HG03439 (cell line): Measurements from ENCODE around the gene NKIRAS2.

Experiments
- ATAC-seq: cut with Tn5 transposase; IDR thresholded peaks from one replicate; pipeline ENCODE4 v1.9.1; 2021; ENCODE audit warnings: mild to moderate bottlenecking, moderate library complexity; ENCODE audit not compliant: unreplicated experiment

The NKIRAS2 gene

GRCh38 chr17:42053731-42054500, 34.0 kb downstream of the NKIRAS2 start:
- ATAC-seq = no peak

DNA sequence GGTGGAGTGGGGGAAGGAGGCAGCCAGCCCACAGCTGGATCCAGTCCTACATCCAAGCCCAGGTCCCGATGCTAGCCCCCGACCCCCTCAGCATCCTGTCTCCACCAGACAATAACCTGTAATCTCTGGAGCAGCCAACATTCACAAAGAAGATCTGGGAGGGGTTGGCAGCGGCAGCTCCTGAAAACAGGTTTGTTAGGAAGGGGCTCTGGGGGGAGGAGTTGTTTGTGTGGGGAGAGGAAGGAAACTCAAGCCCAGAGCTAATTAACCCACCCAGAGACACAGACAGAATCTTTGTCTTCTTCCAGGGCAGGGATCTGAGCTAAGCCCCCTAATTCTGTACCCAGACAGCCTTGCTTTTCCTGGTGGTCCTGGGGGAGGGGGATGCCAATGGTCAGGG, 35.1 kb downstream of the NKIRAS2 start:
- no peak for ATAC-seq

- ATAC-seq = no peak
Measured at GRCh38 chr17:42055496-42055895, 35.6 kb downstream of the NKIRAS2 start.

DNA sequence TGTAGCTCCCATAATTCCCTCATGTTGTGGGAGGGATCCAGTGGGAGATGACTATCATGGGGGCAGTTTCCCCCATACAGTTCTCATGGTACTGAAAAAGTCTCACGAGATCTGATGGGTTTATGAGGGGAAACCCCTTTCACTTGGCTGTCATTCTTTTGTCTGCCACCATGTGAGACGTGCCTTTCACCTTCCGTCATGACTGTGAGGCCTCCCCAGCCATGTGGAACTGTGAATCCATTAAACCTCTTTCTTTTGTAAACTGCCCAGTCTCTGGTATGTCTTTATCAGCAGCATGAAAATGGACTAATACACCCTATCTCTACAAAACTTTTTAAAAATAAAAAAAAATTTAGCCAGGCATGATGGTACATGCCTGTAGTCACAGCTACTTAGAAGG, 36.7 kb downstream of the NKIRAS2 start:
- no peak for ATAC-seq

DNA sequence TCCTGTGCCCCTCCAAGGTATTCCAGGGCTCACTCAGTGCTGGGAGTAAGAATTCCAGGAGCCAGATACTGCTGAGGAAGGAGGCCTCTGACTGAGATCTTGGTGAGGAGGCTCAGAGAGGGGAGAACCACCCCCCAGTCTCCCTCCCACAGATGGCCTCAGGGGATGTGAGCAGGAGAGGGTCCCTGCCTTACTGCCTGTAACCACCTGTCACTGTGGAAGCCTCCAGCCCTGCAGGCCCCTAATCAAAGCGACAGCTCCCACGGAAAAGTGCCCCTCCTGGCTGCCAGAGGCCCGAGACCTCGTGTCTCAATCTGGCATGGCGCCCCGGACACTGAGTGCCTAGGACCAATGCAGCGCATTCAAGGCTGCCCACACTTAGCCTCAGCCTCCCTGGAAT, 38.2 kb downstream of the NKIRAS2 start:
- no peak for ATAC-seq

DNA sequence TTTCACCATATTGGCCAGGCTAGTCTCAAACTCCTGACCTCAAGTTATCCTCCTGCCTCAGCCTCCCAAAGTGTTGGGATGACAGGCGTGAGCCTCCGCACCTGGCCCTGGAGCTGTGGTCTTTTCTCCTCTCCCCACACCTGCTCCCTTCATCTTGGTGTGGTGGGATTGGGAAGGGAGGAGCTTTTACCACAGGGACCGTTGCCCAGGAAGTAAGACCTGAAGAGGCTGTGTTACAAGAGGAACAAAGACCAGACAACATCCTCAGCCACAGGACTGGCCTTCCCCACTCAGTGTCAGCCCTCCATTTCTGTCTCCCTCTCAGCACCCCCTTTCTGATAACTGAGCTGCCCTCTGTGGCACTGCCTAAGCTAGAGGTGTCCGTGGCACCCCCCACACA, 39.9 kb downstream of the NKIRAS2 start:
- ATAC-seq = no peak

GRCh38 chr17:42060231-42060630, 40.3 kb downstream of the NKIRAS2 start:
- no peak for ATAC-seq

- no peak for ATAC-seq
Measured at GRCh38 chr17:42061646-42062487, 42.0 kb downstream of the NKIRAS2 start.

DNA sequence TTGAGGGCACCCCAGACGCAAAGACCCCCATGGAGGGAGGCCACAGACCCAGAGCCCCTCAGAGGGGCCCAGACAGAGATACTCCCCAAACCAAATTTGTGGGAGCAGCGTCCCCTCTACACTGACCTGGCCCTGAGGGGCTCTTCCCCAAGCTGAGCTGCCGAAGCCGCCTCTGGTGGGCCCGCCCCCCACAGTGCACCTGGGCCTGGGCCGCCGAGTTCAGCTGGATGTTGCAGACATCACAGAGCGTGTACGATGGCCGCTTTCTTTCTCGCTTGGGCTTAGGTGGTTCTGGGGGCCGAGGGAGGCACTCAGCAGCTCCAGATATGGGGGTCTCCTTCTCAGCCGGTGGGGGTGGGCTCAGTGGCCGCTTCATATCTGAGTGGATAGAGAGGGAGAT, 42.8 kb downstream of the NKIRAS2 start:
- no peak for ATAC-seq

DNA sequence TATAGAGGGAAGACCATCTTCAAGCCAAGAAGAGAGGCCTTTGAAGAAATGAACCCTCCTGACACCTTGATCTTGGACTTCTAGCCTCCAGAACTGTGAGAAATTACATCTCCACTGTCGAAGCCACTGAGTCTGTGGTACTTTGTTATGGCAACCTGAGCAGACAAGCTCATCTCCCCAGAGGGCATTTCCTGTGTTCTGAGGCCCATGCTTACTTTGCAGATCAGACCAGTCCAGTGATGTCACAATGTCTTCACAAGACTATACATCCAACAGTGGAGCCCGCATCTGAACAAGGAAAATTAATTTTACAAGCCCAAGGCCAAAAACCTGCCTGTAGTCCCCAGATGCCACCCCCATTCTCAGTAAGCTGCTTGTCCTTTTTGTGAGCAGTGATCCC, 45.3 kb downstream of the NKIRAS2 start:
- no peak for ATAC-seq

DNA sequence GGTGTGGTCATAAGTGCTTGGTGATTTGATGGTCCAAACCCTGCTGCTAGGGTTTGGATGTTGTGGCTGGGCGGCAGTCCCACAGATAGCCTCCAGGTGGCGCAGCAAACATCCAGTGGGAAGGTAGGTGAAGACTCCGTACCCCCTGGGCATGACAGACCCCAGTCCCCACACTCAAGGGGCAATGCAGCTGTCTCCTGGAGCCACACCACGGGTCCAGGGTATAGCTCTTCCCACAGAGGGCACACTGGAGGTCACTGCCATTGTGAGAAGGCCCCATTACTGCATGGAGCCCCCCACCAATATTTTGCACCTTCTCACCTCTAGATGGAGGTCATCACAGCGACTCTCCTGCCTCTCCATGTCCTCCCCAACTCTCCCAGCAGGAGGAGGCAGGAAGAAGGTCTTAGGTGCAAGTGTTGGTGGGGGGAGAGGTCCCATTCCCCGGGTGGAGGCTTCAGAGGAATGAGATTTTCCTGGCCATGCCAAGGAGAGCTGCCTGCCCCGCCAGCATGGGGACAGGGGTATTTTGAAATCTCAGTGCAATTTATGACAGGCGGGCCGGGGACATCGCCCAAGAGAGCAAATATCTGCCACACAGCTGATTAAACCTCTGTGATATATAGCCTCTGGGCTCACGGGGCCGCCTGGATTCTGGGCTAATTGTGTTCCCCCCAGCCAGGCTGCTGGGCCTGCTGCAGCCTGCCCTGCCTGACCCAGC, 47.6 kb downstream of the NKIRAS2 start:
- ATAC-seq = no peak

DNA sequence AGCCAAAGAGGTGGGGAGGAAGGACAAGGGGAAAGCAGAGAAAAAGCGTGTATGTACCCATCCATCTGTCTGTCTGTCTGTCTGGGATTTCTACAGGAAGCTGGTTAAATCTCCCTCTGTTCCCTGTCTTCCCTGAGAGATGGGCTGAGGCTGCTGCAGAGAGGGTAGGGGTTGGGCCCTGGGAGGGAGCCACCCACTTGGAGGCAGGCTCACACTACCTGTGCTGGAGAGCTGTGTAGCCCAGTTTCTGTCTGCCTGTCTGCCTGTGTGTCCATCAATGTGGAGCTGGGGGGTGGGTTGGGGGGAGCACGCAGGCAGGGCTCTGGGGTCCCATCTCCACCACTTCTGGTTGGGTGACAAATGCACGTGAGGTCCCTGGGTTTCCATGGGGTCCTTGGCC, 49.1 kb downstream of the NKIRAS2 start:
- no peak for ATAC-seq

GRCh38 chr17:42071810-42072209, 51.9 kb downstream of the NKIRAS2 start:
- ATAC-seq = no peak

DNA sequence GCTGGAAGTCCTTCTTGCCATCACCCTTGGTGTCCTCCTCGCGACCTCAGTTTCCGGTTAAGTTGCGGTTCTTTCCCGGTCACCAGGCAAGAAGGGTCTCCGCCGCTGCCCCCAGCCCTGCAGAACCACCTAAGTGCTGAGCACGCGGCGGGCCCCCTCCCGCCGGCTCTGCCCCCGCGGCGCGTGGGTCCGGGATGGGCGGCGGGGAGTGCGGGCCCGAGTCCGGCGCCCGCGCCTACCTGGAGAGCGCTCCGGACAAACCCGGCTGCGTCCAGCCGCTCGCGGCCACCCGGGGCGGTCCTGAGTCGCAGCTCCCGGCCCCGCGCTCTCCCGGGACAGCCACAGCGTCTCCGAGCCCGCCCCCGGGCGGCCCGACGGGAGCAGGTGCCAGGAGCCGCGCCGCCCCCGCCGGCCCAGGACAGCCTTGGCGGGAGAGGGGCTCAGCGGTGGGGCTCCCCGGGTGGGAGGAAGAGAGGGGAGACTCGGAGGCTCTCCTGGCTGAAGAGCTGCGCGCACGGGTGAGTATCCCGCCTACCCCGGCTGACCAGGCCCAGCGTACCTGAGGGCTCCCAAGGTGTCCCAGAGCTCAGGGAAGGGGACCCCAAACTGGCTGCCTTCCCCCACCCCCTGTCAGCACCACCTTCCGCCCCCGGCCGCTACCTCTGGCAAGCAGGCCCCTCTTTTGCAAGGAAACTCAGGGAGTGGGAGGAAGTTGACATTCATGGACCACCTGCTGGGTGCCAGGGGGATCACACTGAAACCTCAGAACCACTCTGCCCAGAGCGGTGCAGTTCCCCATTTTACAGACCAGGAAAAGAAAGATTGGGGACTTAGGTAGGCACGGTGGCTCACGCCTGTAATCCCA, 52.7 kb downstream of the NKIRAS2 start:
- no peak for ATAC-seq
